ENCODE measurements around the gene KCTD11. TPM values are rescaled to one million over a fixed set of nuclear protein-coding genes. Genes with fewer than 3 reads are reported as not detected.

The KCTD11 gene
- total and polyA plus RNA-seq, 2 of the 13 experiments (the other 11 are each of a cell fraction or from before 2014, with no cell fraction given): 1.6 to 2.6 TPM

DNA sequence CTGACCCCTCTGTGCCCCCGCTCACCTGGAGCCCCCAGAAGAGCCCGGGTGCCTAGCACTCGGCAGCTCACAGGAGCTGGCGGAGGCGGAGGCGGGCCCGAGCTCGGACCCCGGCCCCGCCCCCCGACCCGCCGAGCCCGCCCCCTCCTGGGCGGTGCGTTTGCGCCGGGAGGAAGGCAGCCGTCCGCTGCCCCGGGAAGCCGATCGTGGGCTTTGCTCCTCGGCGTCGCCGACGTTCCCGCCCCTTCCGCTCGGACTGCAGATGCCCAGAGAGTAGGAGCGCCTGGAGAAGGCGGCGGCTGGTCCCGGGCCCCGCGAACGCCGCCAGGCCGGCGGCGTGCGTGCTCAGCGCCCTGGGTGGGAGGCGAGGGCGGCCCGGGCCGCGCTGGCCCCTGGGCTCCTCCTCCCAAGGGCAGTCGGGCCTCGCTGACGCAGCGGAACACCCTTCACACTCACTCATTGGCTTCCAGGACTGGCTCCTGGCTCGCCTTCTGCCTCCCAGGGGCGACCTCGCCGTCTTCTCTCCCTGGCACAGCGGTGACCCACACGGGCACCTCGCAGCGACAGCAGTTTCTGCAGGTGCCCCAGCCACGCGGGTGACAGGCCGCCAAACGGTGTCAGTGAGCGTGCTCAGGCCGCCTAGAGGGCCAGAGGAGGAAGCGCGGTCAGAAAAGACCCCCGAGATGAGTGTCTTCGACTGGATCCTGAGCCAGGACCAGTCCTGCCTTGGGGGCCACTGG, 42.7 kb downstream of the KCTD11 start, which contains the start of gene PLSCR3 (continued):
- TF ChIP-seq, protein P1, sequence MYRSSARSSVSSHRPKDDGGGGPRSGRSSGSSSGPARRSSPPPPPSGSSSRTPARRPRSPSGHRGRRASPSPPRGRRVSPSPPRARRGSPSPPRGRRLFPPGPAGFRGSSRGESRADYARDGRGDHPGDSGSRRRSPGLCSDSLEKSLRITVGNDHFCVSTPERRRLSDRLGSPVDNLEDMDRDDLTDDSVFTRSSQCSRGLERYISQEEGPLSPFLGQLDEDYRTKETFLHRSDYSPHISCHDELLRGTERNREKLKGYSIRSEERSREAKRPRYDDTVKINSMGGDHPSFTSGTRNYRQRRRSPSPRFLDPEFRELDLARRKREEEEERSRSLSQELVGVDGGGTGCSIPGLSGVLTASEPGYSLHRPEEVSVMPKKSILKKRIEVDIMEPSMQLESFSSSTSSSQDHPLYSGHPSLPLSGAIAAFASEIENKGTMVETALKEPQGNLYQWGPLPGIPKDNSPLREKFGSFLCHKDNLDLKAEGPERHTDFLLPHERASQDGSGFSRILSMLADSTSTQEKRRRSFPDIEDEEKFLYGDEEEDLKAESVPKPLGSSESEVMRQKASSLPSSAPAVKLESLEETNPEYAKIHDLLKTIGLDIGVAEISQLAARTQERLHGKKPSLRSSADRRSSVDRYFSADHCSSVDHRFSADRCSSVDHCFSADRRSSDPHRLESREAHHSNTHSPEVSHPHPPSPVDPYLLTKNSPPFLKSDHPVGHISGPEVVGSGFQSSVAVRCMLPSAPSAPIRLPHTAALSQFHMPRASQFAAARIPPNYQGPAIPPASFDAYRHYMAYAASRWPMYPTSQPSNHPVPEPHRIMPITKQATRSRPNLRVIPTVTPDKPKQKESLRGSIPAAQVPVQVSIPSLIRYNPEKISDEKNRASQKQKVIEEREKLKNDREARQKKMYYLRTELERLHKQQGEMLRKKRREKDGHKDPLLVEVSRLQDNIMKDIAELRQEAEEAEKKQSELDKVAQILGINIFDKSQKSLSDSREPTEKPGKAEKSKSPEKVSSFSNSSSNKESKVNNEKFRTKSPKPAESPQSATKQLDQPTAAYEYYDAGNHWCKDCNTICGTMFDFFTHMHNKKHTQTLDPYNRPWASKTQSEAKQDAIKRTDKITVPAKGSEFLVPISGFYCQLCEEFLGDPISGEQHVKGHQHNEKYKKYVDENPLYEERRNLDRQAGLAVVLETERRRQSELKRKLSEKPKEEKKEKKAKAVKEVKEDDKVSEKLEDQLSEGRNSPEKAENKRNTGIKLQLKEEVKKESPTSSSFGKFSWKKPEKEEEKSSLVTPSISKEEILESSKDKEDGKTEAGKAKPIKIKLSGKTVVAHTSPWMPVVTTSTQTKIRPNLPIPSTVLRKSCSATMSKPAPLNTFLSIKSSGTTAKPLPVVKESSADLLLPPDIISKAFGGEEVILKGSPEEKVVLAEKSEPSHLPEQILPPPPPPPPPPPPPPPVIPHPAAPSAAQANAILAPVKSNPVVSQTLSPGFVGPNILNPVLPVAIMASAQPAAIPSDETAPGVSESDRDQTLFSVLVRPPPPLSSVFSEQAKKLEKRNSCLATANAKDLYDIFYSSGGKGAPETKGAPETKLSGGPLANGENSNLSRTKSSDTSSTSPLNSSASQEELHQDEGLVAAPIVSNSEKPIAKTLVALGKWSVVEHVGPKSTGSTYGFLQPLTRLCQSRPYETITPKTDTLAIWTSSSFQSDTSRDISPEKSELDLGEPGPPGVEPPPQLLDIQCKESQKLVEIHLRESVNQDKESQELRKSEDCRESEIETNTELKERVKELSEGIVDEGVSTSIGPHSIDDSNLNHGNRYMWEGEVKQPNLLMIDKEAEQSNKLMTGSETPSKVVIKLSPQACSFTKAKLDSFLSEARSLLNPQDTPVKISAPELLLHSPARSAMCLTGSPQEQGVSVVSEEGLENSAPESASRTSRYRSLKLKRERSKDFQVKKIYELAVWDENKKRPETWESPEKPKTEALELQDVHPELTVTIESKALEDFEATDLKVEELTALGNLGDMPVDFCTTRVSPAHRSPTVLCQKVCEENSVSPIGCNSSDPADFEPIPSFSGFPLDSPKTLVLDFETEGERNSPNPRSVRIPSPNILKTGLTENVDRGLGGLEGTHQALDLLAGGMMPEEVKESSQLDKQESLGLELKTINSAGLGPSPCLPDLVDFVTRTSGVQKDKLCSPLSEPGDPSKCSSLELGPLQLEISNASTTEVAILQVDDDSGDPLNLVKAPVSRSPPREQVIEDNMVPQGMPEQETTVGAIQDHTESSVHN (CRISPR knock-in tag; IDR thresholded peaks at IDR 0.05): no peak
- TF ChIP-seq ZNF234 (CRISPR knock-in tag; conservative IDR thresholded peaks at IDR 0.05) (0 out of 2 replicates have a peak, but pooled peaks have one; percentile 41), YEATS4 (CRISPR knock-in tag; IDR thresholded peaks at IDR 0.05; ENCODE audit: borderline replicate concordance) (peak; percentile 78; the same call in 1 of the 2 replicates), GATAD2A (CRISPR knock-in tag; IDR thresholded peaks at IDR 0.05) (no peak), CC2D1A (CRISPR knock-in tag; IDR thresholded peaks at IDR 0.05) (0 out of 2 replicates have a peak, but pooled peaks have one; percentile 54), MAFK (conservative IDR thresholded peaks at IDR 0.05 in 1 of 2, IDR thresholded peaks at IDR 0.05 in 1 of 2; ENCODE audit: low read length in 2 of 2) (peak in 1 of 2 experiments; percentile 27; a peak in 2 of 4 replicates), U2AF1 (optimal IDR thresholded peaks at IDR 0.05; ENCODE audit: low read depth, low read length) (no peak), ZNF792 (CRISPR knock-in tag; IDR thresholded peaks at IDR 0.05) (peak; percentile 32; the same call in 1 of the 2 replicates)
- TF ChIP-seq, protein P2, sequence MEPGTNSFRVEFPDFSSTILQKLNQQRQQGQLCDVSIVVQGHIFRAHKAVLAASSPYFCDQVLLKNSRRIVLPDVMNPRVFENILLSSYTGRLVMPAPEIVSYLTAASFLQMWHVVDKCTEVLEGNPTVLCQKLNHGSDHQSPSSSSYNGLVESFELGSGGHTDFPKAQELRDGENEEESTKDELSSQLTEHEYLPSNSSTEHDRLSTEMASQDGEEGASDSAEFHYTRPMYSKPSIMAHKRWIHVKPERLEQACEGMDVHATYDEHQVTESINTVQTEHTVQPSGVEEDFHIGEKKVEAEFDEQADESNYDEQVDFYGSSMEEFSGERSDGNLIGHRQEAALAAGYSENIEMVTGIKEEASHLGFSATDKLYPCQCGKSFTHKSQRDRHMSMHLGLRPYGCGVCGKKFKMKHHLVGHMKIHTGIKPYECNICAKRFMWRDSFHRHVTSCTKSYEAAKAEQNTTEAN (CRISPR knock-in tag; conservative IDR thresholded peaks at IDR 0.05): 0 out of 2 replicates have a peak, but pooled peaks have one; percentile 25
- TF ChIP-seq, protein P3, sequence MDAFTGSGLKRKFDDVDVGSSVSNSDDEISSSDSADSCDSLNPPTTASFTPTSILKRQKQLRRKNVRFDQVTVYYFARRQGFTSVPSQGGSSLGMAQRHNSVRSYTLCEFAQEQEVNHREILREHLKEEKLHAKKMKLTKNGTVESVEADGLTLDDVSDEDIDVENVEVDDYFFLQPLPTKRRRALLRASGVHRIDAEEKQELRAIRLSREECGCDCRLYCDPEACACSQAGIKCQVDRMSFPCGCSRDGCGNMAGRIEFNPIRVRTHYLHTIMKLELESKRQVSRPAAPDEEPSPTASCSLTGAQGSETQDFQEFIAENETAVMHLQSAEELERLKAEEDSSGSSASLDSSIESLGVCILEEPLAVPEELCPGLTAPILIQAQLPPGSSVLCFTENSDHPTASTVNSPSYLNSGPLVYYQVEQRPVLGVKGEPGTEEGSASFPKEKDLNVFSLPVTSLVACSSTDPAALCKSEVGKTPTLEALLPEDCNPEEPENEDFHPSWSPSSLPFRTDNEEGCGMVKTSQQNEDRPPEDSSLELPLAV (CRISPR knock-in tag; conservative IDR thresholded peaks at IDR 0.05; ENCODE audit: low read depth): no peak
- TF ChIP-seq, protein P4, sequence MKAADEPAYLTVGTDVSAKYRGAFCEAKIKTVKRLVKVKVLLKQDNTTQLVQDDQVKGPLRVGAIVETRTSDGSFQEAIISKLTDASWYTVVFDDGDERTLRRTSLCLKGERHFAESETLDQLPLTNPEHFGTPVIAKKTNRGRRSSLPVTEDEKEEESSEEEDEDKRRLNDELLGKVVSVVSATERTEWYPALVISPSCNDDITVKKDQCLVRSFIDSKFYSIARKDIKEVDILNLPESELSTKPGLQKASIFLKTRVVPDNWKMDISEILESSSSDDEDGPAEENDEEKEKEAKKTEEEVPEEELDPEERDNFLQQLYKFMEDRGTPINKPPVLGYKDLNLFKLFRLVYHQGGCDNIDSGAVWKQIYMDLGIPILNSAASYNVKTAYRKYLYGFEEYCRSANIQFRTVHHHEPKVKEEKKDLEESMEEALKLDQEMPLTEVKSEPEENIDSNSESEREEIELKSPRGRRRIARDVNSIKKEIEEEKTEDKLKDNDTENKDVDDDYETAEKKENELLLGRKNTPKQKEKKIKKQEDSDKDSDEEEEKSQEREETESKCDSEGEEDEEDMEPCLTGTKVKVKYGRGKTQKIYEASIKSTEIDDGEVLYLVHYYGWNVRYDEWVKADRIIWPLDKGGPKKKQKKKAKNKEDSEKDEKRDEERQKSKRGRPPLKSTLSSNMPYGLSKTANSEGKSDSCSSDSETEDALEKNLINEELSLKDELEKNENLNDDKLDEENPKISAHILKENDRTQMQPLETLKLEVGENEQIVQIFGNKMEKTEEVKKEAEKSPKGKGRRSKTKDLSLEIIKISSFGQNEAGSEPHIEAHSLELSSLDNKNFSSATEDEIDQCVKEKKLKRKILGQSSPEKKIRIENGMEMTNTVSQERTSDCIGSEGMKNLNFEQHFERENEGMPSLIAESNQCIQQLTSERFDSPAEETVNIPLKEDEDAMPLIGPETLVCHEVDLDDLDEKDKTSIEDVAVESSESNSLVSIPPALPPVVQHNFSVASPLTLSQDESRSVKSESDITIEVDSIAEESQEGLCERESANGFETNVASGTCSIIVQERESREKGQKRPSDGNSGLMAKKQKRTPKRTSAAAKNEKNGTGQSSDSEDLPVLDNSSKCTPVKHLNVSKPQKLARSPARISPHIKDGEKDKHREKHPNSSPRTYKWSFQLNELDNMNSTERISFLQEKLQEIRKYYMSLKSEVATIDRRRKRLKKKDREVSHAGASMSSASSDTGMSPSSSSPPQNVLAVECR (CRISPR knock-in tag; IDR thresholded peaks at IDR 0.05; ENCODE audit: borderline replicate concordance): peak; percentile 51; the same call in 1 of the 2 replicates
